Stimulated activated CD4-positive, alpha-beta T cell treated with anti-CD3 and anti-CD28 coated beads, Interleukin-2, amount 100 ng/mL, for 24 hours (primary cell): ENCODE data around the gene ATP9B.
A peak's percentile ranks its signal among the peaks of the same experiment; 100 is the strongest.

Experiments
- DNase-seq, 2 donors: peaks; one replicate each; pipeline ENCODE4 v3.0.0-alpha.2; 2020

ATP9B gene, protein sequence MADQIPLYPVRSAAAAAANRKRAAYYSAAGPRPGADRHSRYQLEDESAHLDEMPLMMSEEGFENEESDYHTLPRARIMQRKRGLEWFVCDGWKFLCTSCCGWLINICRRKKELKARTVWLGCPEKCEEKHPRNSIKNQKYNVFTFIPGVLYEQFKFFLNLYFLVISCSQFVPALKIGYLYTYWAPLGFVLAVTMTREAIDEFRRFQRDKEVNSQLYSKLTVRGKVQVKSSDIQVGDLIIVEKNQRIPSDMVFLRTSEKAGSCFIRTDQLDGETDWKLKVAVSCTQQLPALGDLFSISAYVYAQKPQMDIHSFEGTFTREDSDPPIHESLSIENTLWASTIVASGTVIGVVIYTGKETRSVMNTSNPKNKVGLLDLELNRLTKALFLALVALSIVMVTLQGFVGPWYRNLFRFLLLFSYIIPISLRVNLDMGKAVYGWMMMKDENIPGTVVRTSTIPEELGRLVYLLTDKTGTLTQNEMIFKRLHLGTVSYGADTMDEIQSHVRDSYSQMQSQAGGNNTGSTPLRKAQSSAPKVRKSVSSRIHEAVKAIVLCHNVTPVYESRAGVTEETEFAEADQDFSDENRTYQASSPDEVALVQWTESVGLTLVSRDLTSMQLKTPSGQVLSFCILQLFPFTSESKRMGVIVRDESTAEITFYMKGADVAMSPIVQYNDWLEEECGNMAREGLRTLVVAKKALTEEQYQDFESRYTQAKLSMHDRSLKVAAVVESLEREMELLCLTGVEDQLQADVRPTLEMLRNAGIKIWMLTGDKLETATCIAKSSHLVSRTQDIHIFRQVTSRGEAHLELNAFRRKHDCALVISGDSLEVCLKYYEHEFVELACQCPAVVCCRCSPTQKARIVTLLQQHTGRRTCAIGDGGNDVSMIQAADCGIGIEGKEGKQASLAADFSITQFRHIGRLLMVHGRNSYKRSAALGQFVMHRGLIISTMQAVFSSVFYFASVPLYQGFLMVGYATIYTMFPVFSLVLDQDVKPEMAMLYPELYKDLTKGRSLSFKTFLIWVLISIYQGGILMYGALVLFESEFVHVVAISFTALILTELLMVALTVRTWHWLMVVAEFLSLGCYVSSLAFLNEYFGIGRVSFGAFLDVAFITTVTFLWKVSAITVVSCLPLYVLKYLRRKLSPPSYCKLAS

DNA sequence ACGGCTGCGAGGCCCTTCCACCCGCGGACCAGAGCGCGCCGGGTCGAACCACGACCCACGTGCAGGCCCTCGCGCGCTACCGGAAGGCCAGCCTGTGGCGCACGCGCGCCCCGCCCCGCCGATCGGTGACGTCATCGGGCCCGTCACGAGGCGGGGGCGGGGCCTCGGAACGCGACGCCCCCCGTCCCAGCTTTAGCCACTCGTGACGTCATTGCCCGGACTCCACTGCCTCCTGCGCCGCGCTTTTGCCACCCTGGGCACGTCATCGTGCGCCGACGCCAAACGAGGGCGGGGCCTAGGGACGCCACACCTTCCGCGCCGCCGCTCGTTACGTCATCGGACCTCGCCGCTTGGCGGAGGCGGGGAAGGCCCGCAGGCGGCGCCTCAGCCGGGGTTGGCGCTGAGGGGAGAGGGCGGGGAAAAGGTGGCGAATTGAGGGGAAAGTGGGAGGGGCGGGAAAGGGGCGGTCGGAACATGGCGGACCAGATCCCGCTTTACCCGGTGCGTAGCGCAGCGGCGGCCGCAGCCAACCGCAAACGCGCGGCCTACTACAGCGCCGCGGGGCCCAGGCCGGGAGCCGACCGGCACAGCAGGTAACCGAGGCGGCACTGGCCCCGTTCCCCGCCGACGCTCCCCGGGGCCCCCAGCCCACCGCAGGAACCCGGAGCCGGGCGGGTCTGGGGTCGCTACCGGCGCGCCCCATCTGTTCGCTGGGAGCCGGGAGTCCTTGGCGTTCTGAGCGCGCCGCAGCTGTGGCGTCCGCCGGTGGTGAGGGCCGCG is at the start of gene ATP9B:
Gene ATP9B, plus strand, starts transcription at position 458 of the 780 bp plus-strand sequence. Its CDS starts 17 bp downstream, at position 475.
- peak; percentile 98 to 99 for DNase-seq

DNA sequence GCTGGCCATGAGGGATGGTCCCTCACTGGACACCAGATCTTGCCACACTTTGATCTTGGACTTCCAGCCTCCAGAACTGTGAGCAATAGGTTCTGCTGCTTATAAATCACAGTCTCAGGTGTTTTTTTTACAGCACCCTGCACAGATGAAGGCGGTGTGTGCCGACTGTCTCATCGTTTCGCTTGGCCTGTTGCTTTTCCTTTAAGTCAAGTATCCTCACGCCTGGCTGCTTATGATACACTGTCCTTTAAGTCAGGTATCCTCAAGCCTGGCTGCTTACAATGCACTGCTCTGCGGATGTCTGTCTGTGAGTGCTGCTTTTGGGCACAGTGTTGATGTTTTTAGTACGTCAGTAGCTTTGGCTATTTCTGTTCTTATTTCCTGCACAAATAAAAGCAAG is 49.3 kb upstream of the ATP9B start:
- no peak for DNase-seq

DNA sequence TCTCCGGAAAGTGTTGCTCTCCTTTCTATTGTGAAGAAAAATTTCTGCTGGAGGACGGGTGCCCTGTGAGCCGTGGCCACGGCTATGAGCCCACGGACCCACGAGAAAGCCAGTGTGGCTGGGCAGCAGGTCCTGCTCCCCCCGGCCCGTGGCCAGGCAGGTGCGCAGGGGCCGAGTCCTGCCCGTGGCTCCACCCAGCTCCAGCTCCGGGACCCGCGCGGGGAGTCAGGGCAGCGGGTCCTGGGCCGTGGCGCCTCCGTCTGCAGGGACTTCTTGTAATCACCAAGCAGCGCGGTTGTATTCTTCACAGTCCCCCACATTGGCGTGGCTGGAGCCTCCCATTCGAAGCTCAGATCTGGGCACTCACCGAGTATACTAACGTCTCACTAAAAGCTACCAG is 46.6 kb upstream of the ATP9B start:
- DNase-seq = no peak

DNA sequence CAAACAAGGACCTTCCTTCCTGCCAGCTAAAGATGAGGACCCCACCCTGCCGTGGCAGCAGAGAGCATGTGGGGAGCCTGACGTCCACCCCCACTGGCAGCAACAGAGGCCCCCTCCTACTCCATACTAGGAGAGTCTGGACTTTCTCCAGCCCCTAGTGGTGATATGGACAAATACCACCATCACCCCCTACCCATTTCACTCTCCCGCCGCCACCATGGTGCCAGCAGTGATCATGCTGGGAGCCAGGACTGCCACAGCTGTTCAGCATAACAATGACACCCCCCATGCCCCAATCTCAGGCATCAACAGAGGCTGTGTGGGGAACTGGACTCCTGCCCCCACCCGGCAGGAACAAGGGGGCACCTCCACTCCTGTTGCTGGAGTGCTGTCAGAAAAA is 42.7 kb upstream of the ATP9B start:
- no peak for DNase-seq

DNA sequence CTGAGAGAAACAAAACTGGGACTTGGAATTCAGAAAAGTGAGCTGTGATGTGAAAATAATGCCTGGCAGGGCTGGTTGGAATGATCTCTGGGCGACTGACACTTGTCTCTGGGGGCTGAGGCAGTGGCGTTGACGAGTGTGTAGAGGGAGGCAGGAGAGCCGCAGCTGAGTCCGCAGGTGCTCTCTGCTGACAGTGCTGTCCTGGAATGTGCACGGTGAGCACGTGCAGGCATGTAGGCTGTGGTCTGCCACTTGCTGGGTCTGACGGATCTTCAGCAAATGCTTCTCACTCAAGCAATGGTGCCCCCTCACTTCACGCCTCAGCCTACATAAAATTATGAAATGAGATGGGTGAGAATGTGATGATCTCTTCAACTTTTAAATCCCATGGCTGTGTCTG is 38.5 kb upstream of the ATP9B start:
- DNase-seq = no peak

DNA sequence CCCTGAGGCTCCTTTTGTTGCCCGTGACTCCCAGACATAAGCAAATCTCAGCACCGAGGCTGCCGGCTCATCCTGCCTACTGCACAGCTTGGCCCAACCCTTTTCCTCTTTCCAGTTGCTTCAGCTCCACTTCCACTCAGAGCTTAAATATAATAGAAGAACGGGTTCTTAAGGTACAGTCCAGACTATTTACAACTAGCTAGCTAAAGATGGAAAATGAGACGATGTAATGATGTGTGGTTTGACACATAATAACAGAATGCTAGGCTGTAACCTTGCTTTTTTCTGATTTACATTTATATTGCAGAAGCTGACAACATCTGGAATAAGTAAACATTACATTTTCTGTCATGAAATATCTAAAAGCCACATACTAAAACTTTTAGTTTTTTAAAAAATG is 26.9 kb upstream of the ATP9B start:
- no peak for DNase-seq

DNA sequence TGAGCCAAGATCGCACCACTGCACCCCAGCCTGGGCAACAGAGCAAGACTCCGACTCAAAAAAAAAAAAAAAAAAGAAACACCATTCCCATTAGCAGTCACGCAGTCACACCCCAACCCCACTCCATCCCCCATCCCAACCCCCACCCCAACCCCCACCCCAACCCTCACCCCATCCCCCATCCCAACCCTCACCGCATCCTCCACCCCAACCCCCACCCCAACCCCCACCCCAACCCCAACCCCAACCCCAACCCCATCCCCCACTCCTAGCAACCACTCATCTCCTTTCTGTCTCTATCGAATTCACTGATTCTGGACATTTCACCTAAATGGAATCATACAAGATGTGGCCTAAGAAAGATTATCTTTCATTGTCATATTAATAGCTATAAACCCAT is 25.9 kb upstream of the ATP9B start:
- no peak for DNase-seq

DNA sequence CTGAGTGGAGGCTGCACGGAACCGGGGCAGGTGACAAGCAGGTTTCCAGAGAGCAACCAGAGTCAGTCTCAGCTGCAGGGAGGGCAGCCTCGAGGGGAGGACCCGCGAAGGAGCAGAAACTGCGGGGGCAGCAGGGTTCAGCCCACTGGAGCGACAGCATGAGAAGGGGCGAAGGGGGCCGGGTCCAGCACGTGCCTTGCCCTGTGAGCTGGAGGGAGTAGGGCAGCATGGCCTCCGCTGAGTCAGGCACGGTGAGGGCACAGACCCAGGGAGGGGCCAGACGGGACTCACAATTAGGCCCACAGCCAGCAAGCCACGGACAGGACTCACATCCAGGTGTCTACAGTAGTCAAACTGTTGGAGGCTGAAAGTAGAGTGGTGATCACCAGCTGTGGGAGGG is 22.7 kb upstream of the ATP9B start:
- no peak for DNase-seq

DNA sequence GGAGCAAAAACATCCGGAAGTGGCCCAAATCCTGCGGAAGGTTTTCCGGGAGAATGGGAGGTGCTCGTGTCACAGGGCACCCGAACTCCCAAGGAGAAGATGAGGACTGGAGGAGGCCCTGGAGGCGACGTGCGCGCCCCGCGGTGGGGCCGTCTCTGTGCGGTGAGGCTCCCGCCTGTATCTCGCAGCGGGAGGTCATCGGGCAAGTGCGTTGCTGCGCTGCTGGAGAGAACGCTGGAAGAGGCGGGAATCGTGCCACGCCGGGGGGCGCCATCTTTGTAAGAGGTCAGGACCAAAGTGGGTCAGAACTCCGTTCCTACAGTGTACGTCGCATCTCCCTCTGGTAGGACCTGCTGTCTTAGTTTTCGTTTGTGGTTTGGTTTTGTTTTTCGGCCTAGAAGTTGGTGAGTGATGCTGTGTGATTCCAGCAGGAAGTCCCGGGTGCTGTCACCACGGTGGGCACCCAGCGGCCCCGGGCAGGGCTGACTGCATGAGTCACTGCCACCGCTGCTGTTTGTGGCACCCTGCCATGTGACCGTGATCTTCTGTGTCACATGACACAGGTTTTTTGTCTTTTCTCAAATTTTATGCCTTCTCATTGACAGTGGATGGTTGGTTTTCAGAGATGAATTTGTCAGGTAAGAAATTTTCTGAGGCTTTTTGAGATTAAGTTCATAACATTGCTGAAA is 21.5 kb upstream of the ATP9B start:
- DNase-seq = no peak

DNA sequence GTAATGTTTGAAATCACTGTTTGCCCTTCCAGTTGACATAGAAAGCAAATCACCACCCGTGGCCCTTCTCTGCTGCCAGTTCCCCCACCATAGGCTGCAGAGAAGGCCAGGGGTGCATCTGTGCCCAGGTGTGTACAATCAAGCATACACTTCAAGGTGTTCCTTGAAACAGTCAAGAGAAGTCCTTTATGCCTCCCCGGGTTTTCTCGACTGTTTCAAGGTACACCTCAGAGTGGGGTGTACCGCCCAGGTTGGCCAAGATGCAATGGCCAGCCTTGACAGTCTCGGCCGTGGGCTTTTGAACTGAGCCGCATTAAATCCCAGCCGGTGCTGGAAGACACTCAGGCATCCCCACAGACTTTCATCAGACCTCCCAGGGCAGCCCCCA is 21.0 kb upstream of the ATP9B start:
- DNase-seq = no peak

DNA sequence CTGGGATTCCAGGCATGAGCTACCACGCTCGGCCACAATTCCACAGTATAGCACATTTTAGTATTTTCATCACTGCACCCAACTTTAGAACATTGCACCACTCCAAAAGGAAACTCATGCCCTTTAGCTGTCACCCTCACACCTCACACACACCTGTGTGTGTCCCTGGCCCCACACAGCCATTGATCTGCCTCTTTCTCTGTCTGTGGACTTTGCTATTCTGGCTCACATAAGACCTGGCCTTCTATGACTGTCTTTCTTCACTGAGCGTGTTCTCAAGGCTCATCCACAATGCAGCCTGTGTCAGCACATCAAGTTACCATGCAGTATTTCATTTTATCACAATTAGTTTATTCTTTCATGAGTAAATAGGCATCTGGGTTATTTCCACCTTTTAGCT is 19.7 kb upstream of the ATP9B start:
- DNase-seq = no peak

DNA sequence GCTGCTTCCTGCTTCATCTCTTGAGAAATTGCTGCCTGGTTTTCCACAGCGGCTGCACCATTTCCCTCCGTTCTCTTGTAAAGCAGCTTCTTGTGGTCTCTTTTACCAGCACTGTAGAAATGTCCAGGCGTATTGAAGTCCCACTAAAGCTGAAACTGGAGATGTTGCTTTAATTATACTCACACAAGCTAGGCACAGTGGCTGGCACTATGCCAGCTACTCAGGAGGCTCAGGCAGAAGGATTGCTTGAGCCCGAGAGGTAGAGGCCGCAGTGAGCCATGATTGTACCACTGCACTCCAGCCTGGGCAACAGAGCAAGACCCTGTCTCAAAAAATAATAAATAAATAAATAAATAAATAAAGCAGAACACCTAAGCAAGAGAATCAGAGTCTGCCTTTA is 19.2 kb upstream of the ATP9B start:
- DNase-seq = no peak

DNA sequence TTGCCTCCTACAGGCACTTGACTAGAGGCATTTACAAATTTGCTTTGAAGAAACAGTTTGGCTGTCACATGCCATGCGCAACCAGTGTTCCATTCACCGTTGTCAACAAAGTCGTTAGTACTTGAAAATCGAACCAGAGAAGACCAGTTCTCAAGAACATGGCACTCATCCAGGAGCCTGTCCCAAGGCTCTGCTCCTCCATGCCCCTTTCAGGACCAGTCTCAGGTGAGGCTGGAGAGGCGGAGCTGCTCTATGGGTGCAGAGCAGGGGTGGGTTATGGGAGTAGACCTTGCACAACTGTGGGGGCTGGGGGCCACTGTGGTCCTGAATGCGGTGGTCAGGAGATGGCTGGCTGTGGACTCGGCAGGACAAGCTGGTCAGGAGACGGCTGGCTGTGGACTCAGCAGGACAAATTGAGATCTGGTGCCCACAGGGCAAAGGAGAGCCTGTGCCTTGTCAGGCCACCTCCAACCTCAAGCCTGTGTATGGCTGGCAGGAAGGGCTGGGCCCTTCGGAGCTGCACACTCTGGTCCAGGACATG is 12.3 kb upstream of the ATP9B start:
- DNase-seq = no peak

DNA sequence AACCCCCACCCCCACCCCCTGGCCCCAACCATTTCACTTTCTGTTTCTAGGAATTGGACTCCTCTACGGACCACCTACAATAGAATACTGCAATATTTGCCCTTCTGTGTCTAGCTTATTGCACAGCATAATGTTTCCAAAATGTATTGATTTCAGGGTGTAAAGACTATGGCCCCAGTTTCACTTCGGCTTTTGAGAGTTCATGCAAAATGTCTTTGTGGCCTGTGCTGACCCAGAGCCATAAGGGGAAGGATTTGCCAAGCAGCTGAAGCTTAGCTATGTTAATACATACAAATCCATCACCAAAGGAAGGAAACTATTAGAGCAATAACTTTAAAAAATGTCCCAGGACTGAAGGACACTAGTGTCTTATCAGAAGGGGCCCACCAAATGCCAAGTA is 11.2 kb upstream of the ATP9B start:
- DNase-seq = no peak

DNA sequence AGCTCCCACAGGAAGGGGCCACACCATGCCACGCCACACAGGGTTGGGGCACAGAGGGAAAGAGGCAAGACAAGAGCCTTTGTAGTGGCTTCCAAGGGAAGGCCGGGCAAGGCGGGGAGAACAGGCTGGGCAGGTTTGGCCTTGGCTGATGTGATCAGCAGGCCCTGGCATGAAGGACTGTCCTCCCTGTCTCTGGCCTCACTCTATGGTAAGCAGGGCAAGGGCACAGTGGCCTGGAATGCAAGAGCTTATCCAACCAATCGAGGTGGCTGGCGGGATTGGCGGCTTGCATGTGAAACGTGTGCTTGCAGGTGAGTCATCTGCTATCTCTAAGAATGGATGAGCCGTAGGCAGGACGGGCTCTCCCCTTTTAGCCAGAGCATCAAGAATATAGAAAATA is 6.4 kb upstream of the ATP9B start:
- no peak for DNase-seq

DNA sequence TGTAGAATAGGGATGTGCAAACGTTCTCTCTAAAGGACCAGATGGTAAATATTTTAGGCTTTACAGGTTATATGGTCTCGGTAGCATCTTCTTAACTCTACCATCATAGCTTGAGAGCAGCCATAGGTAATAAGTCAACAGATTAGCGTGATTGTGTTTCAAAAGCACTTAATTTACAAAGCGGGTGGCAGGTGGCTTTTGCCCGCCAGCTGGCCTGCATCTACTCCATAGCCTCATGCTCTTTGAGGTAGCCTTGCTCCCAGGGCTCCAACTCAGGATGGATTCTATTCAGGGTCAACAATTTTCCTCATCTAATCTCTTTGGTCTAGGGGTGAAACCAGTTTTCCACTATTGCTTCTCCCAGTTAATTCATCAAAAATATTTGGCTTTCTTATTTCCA is 5.0 kb upstream of the ATP9B start:
- DNase-seq = no peak

DNA sequence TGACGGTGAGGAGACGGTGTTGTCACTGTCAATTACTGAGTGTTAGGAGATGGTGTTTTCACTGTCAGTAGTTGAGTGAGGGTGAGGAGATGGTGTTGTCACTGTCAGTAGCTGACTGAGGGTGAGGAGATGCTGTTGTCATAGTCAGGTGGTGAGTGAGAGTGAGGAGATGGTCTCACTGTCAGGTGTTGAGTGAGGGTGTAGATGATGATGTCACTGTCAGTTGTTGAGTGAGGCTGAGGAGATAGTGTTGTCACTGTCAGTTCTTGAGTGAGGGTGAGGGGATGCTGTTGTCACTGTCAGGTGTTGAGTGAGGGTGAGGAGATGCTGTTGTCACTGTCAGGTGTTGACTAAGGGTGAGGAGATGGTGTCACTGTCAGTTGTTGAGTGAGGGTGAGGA is 3.4 kb upstream of the ATP9B start:
- DNase-seq = no peak

DNA sequence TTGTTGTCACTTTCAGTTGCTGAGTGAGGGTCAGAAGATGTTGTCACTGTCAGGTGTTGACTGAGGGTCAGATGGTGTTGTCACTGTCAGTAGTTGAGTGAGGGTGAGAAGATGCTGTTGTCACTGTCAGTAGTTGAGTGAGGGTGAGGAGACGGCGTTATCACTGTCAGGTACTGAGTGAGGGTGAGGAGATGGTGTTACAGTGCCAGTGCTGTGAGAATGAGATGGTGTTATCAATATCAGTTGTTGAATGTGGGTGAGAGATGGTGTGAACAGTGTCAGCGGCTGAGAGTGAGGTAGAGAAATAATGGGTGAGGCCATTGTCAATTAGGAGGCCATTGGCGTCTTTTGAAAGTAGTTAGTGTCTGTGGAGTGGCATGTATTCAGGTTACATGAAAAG is 1.6 kb upstream of the ATP9B start:
- DNase-seq = no peak

DNA sequence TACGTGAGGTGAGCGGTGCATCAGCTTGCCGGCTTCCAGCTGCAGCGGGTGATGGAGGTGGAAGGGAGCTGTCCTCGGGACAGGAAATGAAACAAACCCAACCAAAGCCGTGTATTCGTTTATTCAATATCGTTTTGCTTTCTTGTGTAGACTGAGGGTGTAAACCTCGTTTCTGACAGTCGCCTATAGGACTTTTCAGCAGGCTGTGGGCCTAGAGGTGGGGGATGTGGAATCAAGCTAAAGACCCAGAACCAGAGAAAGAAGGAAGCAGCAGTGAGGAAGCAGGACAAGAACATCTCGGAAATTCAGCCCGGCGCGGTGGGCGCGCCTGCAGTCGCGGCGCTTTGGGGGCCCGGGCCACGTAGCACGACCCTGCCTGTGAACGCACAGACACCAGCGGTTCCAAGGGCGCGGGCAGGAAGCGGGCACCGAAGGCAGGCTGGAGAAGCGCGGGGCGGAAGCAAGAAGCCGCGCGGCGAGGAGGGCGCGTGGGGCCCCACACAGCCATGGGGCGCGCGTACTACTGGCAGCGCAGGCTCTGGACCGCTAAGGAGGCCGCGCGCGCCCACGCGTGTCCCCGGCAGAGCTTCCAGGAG is 755 bp upstream of the ATP9B start:
- peak in 1 of 2 donors; percentile 34 for DNase-seq

DNA sequence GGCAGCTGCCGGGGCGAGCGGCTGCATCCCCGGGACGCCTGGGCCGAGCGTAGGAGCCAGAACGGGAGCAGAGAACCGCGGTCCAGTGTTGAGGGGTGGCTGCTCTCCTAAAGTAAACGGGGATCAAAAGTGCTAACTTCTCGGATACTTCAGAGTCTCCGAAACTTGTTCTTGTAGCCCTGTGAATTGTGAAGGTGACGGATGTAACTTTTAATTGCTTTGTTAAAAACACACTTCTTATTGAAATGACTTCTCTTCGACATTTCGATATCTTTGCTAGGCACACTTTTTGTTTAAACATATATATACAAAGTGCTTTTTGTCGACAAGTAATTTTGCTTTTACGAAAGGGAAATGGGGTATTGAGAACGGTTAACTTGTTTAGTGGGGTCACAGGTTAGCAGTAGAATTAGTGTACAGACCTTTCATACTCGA is 540 bp downstream of the ATP9B start:
- no peak for DNase-seq

DNA sequence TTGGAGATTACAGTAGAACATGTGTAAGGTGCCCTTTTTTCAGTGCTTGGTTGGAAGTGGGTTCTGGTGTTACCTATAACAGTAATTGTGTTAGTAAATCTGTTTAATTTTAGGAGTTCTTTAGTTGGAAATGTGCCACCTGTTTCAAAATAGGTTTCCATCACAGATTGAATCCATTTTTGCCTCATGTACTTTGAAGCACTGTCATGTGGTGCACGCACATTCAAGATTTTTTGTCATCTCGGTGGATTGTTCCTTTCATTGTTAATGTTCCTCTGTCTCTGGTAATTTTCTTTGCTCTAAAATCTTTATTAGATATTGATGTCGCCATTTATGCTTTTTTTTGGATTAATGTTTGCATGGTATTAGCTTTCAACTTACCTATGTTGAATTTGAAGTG is 1.3 kb downstream of the ATP9B start:
- DNase-seq = no peak
